Mononuclear cell (primary cell): ENCODE data around the gene SMIM10. TPM values are rescaled to one million over a fixed set of nuclear protein-coding genes. Genes with fewer than 3 reads are reported as not detected.

Experiments used
- total RNA-seq: library from RNA; depleted of rRNA; stranded (reverse); fragments of >200 nt; gene quantifications from one replicate; pipeline ENCODE4 v1.2.3, GENCODE V29; 2012

Gene SMIM10
- total RNA-seq, 1 donor = not detected

Other genes starting within 250 kb of the SMIM10 start
- 16.5 TPM for gene PABIR2, start 193.8 kb upstream of the SMIM10 start, total RNA-seq
- gene MOSPD1, start 75.7 kb upstream of the SMIM10 start, total RNA-seq = 7.5 TPM
- 0.21 TPM for gene RTL8B, start 31.6 kb downstream of the SMIM10 start, total RNA-seq
- 2.5 TPM for gene RTL8C, start 41.4 kb downstream of the SMIM10 start, total RNA-seq
- 1.3 TPM for gene RTL8A, start 61.1 kb downstream of the SMIM10 start, total RNA-seq
- gene SMIM10L2B, start 107.7 kb downstream of the SMIM10 start, total RNA-seq = 0.31 TPM
- gene ETDB, start 129.5 kb downstream of the SMIM10 start, total RNA-seq = not detected
- gene CT55, start 180.4 kb downstream of the SMIM10 start, total RNA-seq = not detected